ENCODE results near the gene SIGLEC10. TPM values are rescaled to one million over a fixed set of nuclear protein-coding genes. Genes with fewer than 3 reads are reported as not detected.
"Not testable (repeated sequence)": the region's sequence is repeated elsewhere in the genome, so short reads cannot be mapped to it uniquely, and the experiment has no call there.

SIGLEC10 gene
- total and polyA plus RNA-seq, 5 donors: 0.62 to 6.5 (median 1.9) TPM

DNA sequence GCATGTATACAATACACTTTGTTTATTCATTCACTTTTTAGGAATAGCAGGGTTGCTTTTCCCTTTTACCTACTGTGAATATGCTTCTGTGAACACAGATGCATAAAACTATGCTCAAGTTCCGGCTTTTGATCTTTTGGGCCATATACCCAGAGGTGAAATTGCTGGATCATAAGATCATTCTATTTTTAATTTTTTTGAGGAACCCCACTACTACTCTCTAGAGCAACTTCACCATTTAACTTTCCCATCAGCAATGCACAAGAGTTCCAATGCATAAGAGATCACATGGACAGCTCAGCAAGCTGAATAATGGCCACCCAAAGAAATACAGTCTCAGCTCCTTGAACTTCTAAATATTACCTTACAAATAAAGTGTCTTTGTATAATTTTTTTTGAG lies 17.0 kb upstream of the SIGLEC10 start:
- intact Hi-C loops (cut with DNase I): no loop called here
- no peak overlapping the region for H3K4me3 ChIP-seq (ENCODE audit: low read length)
- WGBS: 69% methylated on average over 1 of the region's 1 CpG
- DNase-seq (no peak), ATAC-seq (no peak)
- H3K4me1 ChIP-seq (ENCODE audit: control insufficient read depth, insufficient read depth, low read length): no peaks in the 10 kb centered on the region
- no peak overlapping the region for H3K27ac ChIP-seq (ENCODE audit: low read length)
- no peaks in the 10 kb centered on the region for H3K9me3 ChIP-seq (ENCODE audit: control insufficient read depth, low read length)
- H3K27me3 ChIP-seq (ENCODE audit: control insufficient read depth, insufficient read depth): no peaks in the 10 kb centered on the region

DNA sequence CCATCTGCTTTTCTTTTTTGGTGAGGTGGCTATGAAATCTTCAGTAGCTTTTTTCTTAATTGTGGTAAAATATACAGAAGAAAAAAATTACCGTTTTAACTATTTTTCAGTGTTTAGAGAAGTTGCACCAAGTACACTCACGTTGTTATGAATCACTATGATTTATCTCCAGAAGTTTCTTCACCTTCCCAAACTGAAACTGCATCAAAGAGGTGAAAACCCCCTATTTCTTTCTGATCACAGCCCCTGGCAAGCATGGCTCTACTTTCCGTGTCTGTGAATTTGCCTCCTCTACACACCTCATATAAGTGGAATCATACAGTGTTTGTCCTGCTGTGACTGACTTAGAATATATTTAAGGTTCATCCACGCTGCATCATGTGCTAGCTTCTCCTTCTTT lies 15.6 kb upstream of the SIGLEC10 start:
- H3K4me1 ChIP-seq (ENCODE audit: control insufficient read depth, insufficient read depth, low read length): no peaks in the 10 kb centered on the region
- ATAC-seq (no peak), DNase-seq (no peak)
- WGBS: 53% methylated on average over 4 of the region's 4 CpGs
- H3K4me3 ChIP-seq (ENCODE audit: low read length): no peak overlapping the region
- H3K27me3 ChIP-seq (ENCODE audit: control insufficient read depth, insufficient read depth): no peaks in the 10 kb centered on the region
- H3K9me3 ChIP-seq (ENCODE audit: control insufficient read depth, low read length): no peaks in the 10 kb centered on the region
- no peak overlapping the region for H3K27ac ChIP-seq (ENCODE audit: low read length)
- intact Hi-C loops (cut with DNase I): no loop called here

DNA sequence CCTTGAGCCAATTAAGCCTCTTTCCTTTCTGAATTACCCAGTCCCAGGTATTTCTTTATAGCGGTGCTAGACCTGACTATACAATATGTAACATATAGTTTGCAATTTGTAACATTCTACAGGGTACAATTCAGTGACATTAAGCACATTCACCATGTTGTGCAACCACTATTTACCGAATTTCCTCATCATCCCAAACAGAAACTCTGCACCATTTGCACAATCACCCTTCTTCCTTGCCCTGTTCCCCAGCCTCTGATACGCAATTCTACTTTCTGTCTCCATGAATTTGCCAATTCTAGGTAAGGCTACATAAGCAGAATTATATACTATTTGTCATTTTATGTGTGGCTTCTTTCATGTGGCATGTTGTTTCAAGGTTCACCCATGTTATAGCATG lies 13.7 kb upstream of the SIGLEC10 start:
- H3K27me3 ChIP-seq (ENCODE audit: control insufficient read depth, insufficient read depth): no peaks in the 10 kb centered on the region
- intact Hi-C loops (cut with DNase I): no loop called here
- no peak for DNase-seq
- H3K4me3 ChIP-seq (ENCODE audit: low read length): no peak overlapping the region
- H3K9me3 ChIP-seq (ENCODE audit: control insufficient read depth, low read length): no peaks in the 10 kb centered on the region
- H3K4me1 ChIP-seq (ENCODE audit: control insufficient read depth, insufficient read depth, low read length): no peaks in the 10 kb centered on the region
- ATAC-seq: no peak
- H3K27ac ChIP-seq (ENCODE audit: low read length): peak overlapping the region; percentile 15
- 42% methylated on average over 3 of the region's 3 CpGs for WGBS

DNA sequence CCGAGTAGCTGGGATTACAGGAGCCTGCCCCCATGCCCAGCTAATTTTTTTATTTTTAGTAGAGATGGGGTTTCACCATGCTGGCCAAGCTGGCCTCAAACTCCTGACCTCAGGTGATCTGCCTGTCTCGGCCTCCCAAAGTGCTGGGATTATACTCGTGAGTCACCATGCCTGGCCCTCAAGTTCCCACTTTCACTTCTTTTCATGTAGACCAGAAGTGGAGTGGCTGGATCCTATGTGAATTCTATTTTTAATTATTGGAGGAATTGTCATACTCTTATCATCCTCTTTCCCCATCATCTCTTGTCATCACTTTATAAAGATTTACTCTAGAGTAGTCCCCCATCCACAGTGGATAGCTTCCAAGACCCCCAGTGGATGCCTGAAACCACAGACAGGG lies 12.8 kb upstream of the SIGLEC10 start:
- 51% methylated on average over 3 of the region's 3 CpGs for WGBS
- Histone ChIP-seq H3K4me1 (ENCODE audit: control insufficient read depth, insufficient read depth, low read length) (no peaks in the 10 kb centered on the region), H3K27me3 (ENCODE audit: control insufficient read depth, insufficient read depth) (no peaks in the 10 kb centered on the region), H3K9me3 (ENCODE audit: control insufficient read depth, low read length) (no peaks in the 10 kb centered on the region), H3K27ac (ENCODE audit: low read length) (no peak overlapping the region), H3K4me3 (ENCODE audit: low read length) (no peak overlapping the region)
- DNase-seq (no peak), ATAC-seq (no peak)
- intact Hi-C loops (cut with DNase I): no loop called here

DNA sequence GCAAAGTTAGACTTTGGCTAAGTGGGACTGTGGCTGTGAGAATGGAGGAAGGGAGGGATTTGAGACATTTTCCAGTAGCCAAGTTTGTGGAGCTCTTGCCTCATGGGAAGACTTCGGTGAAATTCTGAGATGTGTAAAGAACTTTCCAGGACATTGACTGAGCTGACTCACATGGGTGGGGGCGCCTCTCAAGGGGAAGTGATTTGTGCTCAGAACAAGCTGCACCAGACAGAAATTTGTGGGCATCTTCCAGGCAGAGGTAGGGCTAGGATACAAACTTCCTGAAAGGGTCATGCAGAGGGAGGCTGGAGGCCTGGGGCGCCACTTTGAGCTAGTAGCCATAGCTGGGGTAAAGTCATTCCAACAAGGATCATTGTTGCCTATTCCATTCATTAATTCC lies 9.8 kb upstream of the SIGLEC10 start:
- intact Hi-C loops (cut with DNase I): no loop called here
- 67% methylated on average over 3 of the region's 3 CpGs for WGBS
- H3K4me1 ChIP-seq (ENCODE audit: control insufficient read depth, insufficient read depth, low read length): no peaks in the 10 kb centered on the region
- no peaks in the 10 kb centered on the region for H3K27me3 ChIP-seq (ENCODE audit: control insufficient read depth, insufficient read depth)
- H3K9me3 ChIP-seq (ENCODE audit: control insufficient read depth, low read length): no peaks in the 10 kb centered on the region
- no peak overlapping the region for H3K4me3 ChIP-seq (ENCODE audit: low read length)
- DNase-seq: peak in 2 of 3 donors; percentile 46 to 66
- ATAC-seq: peak in 1 of 2 donors; percentile 59
- no peak overlapping the region for H3K27ac ChIP-seq (ENCODE audit: low read length)

DNA sequence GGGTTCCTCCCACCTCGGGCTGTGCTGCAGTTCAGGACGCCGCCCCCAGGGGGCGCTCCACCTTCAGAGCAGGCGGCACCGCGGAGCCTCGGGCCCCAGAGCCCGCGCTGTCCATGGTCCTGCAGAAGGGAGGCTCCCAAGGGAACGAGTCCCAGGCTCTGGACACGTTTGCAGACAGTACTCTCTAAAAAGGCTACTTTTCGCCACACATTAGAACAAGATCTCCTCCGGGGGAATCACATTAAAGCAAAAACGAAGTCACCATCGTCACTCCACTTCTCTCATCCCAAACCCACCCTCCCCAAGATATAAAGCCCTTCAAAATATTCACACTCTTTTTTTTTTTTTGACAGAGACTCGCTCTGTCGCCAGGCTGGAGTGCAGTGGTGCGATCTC lies 4.6 kb upstream of the SIGLEC10 start:
- Histone ChIP-seq H3K27ac (ENCODE audit: low read length) (no peak overlapping the region), H3K4me3 (ENCODE audit: low read length) (no peak overlapping the region), H3K27me3 (ENCODE audit: control insufficient read depth, insufficient read depth) (no peaks in the 10 kb centered on the region), H3K4me1 (ENCODE audit: control insufficient read depth, insufficient read depth, low read length) (no peaks in the 10 kb centered on the region), H3K9me3 (ENCODE audit: control insufficient read depth, low read length) (no peaks in the 10 kb centered on the region)
- intact Hi-C loops (cut with DNase I): no loop called here
- DNase-seq (peak; percentile 83 to 94 (median 94)), ATAC-seq (peak; percentile 66 to 87)
- 8% methylated on average over 19 of the region's 19 CpGs for WGBS

DNA sequence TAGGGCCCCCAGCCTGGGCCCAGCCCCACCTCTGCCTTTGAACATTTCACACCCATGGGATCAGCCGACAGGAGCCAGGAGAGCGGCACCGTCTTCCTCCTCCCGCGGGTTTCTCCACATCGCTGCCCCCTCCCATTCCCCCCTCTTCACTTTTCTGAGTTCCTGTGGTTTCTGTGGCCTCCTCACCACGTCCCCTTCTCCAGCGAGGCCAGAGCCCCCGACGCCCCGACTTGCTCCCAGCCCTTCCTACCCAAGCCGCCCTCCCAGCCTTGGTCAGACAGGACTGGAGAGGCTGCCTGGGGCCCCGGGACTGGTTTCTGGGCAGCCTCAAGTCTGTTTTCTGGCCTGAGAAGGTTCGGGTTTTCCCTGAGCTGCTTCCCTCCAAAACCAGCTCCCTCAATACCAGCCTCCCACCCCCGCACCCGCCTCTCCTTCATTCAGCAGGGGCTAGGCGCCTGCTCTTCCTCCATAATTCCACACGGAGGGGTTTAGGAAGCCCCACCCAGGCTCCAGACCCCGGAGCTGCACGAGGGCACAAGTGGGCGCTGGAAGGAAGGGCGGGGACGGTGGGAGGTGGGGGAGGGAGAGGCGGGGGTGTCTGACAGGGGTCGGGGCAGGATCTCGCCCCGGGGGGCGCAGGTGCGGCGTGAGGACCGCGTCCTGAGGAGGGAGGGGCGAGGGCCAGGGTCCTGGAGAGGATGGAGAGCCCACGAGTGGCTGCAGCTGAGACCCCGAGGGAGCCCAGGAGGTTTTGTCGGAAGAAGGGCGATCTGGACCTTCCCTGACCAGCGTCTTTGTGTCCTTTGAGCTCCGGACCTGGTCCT lies 4.0 kb upstream of the SIGLEC10 start:
- ATAC-seq (no peak), DNase-seq (no peak)
- no peak overlapping the region for H3K27ac ChIP-seq (ENCODE audit: low read length)
- WGBS: 9% methylated on average over 39 of the region's 39 CpGs
- intact Hi-C loops (cut with DNase I): no loop called here
- no peaks in the 10 kb centered on the region for H3K4me1 ChIP-seq (ENCODE audit: control insufficient read depth, insufficient read depth, low read length)
- no peaks in the 10 kb centered on the region for H3K27me3 ChIP-seq (ENCODE audit: control insufficient read depth, insufficient read depth)
- H3K9me3 ChIP-seq (ENCODE audit: control insufficient read depth, low read length): no peaks in the 10 kb centered on the region
- H3K4me3 ChIP-seq (ENCODE audit: low read length): no peak overlapping the region

DNA sequence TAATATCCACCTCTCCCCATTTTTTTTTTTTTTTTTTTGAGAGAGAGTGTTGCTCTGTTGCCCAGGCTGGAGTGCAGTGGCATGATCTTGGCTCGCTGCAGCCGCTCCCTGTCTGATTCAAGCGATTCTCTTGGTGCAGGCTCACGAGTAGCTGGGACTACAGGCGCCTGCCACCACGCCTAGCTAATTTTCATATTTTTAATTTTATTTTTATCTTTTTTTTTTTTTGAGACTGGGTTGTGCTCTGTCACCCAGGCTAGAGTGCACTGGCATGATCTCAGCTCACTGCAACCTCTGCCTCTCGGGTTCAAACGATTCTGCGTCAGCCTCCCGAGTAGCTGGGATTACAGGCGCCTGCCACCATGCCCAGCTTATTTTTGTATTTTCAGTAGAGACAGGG lies 3.1 kb upstream of the SIGLEC10 start:
- H3K4me3 ChIP-seq (ENCODE audit: low read length); intact Hi-C loops (cut with DNase I); H3K27ac ChIP-seq (ENCODE audit: low read length); H3K4me1 ChIP-seq (ENCODE audit: control insufficient read depth, insufficient read depth, low read length); H3K9me3 ChIP-seq (ENCODE audit: control insufficient read depth, low read length); ATAC-seq; DNase-seq; H3K27me3 ChIP-seq (ENCODE audit: control insufficient read depth, insufficient read depth): not testable (repeated sequence)
- 86% methylated on average over 11 of the region's 11 CpGs for WGBS

DNA sequence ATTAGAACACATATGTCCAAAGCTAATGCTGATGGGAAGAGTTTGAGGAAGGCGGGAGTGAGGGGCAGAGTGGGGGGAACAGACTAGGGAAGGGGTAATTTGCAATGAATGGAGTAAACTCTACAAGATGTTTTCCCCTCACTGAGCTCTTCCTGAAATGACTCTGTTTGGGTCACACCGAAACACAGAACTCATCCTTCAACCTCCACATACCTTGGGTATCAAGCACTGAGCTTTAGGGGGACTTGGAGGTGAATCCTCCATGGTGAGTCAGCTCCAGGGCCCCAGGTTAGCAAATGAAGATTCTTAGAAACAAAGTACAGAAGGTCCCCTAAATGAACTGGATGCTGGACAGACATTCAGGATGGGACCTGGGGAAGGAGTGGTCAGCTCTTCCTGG lies 1.3 kb upstream of the SIGLEC10 start:
- Histone ChIP-seq H3K4me1 (ENCODE audit: control insufficient read depth, insufficient read depth, low read length) (no peaks in the 10 kb centered on the region), H3K9me3 (ENCODE audit: control insufficient read depth, low read length) (no peaks in the 10 kb centered on the region), H3K4me3 (ENCODE audit: low read length) (no peak overlapping the region), H3K27ac (ENCODE audit: low read length) (no peak overlapping the region), H3K27me3 (ENCODE audit: control insufficient read depth, insufficient read depth) (no peaks in the 10 kb centered on the region)
- ATAC-seq: no peak
- no peak for DNase-seq
- intact Hi-C loops (cut with DNase I): no loop called here
- WGBS: 87% methylated on average over 2 of the region's 2 CpGs

DNA sequence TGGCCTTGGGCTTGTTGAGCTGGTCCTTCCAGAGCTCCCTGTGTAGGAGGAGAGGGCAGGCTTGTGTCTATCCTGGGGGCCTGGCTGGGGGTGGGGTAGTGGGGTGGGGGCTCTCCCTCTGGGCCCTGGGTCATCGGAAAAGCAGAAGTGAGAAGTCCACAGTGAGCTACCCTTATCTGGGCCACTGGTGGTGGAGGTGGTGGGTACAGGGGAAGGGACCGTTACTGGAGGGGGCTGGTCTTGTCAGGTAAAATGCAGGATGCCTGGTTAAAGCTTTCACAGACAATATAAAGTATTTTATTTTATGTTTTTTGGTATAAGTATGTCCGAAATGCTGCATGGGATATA lies 342 bp upstream of the SIGLEC10 start:
- Histone ChIP-seq H3K4me3 (ENCODE audit: low read length) (no peak overlapping the region), H3K9me3 (ENCODE audit: control insufficient read depth, low read length) (no peaks in the 10 kb centered on the region), H3K4me1 (ENCODE audit: control insufficient read depth, insufficient read depth, low read length) (no peaks in the 10 kb centered on the region), H3K27me3 (ENCODE audit: control insufficient read depth, insufficient read depth) (no peaks in the 10 kb centered on the region), H3K27ac (ENCODE audit: low read length) (no peak overlapping the region)
- peak in 1 of 2 donors; percentile 37 for ATAC-seq
- DNase-seq: no peak
- intact Hi-C loops (cut with DNase I): no loop called here
- WGBS: 67% methylated on average over 3 of the region's 3 CpGs

DNA sequence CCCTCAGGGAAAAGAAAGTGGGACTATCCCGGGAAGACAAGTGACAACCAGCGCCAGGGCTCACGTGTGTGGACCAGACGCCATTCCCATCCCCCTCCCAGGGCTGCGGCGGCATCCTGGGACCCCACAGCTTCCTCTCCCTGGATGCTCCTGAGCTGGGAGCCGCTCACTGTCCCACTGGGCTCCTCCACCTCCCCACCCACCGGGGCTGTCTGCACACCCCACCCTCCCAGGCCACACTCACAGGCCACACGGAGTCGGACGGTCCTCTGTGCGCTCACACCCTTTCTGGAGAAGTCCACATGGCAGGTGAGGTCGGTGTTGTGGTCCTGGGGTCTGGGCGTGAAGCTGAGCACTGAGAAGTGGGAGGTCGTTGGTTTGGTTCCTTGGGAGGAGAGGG lies 1.0 kb downstream of the SIGLEC10 start:
- H3K27ac ChIP-seq (ENCODE audit: low read length); H3K4me1 ChIP-seq (ENCODE audit: control insufficient read depth, insufficient read depth, low read length); ATAC-seq; intact Hi-C loops (cut with DNase I); H3K9me3 ChIP-seq (ENCODE audit: control insufficient read depth, low read length); H3K27me3 ChIP-seq (ENCODE audit: control insufficient read depth, insufficient read depth); DNase-seq; H3K4me3 ChIP-seq (ENCODE audit: low read length): not testable (repeated sequence)
- 74% methylated on average over 15 of the region's 15 CpGs for WGBS

DNA sequence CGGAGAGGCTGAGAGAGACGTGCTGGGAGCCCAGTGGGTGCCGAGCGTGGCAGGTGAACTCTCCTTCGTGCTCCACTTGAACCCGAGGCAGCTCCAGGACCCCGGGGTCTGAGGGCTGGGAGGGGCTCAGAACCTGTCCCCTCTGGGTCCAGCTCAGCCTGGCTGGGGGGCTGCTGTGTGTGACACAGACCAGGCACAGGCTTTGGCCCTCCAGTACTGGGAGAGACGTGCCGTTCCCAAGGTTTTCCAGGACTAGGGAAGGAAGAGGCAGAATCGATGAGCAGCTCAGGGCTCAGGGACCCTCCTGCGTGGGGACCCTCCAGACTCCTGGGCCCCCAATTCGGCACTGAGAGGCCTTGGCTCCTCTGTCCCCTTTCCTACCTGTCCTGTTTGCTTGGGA lies 2.3 kb downstream of the SIGLEC10 start:
- Histone ChIP-seq H3K4me3 (ENCODE audit: low read length) (no peak overlapping the region), H3K4me1 (ENCODE audit: control insufficient read depth, insufficient read depth, low read length) (no peaks in the 10 kb centered on the region), H3K9me3 (ENCODE audit: control insufficient read depth, low read length) (no peaks in the 10 kb centered on the region), H3K27ac (ENCODE audit: low read length) (no peak overlapping the region), H3K27me3 (ENCODE audit: control insufficient read depth, insufficient read depth) (no peaks in the 10 kb centered on the region)
- DNase-seq: no peak
- intact Hi-C loops (cut with DNase I): no loop called here
- no peak for ATAC-seq
- WGBS: 83% methylated on average over 12 of the region's 12 CpGs

Data from right cardiac atrium (tissue), 5 donors.